GM21447 (cell line): Measurements from ENCODE around the gene CCNJL.

Source experiments
- ATAC-seq: cut with Tn5 transposase; IDR thresholded peaks from one replicate; pipeline ENCODE4 v1.9.1; 2021; ENCODE audit not compliant: unreplicated experiment

The CCNJL gene

DNA sequence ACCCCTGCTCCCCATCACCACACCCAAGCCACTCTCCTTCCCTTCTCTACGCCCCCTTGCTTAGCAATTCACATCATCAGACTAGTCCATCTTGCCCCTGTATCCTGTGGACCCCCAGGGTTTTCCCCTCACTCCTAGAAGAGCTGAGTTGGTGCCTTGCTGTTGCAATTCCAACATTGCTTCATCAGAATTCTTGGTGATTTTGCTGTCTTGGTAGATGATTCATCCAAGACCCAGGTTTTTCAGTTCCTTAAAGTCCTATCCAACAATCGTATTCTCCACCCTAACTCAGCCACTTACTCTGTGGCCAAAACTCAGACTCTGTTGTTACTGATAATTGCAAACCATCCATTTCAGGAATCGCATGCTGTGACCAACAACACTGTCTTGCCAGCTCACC, 21.4 kb upstream of the CCNJL start:
- no peak for ATAC-seq

DNA sequence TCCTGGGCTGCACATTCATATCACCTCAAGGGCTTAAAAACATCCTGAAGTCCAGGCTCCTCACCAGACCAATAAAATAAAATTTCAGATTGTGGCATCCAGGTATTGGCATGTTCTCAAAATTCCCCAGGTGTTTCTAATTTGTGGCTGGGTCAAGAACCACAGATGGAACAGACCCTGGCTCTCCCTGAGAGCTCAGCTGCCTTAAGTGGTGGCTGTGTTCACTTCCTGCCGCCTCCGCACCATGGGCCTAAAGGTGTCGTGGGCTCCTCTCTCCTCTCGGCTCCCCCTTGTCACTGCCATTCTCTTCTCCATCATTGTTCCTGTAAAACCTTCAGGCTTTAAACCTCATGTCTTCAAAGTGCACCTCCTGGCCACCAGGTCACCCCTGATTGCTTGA, 17.8 kb upstream of the CCNJL start:
- no peak for ATAC-seq

DNA sequence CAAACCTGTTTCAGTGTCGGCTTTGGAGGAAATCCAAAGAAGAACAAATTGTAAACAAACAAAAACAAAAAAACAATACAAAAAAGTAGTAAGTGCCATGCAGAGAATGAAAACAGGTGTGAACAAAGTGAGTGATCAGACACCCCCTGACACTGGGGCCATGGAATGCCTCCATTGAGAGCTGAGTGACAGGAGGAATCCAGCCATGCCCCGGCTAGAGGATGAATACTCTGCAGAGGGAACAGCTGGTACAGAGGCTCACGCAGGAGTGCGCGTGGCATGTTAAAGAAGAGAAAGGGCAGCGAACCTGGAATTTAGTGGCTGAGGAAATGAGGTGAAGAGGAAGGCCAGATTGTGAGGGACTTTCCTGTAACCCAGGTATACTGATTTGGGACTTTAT, 15.5 kb upstream of the CCNJL start:
- ATAC-seq = no peak

DNA sequence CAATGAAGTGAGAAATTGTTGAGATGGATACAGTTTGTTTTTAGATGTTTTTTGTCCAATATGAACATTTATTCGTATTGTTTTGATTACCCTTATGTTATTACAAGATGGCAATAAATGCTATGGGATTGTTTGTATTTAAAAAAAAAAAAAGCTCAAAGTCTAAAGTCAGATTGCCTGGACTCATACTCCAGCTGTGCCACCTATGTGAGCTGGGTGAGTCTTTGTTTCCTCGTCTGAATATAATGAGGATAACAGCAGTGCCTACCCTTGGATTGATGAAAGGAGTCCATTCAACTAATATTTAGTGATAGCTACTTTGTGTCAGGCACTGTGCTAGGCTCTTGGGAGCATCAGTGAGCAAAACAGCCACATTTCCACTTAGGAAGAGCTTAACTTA, 14.6 kb upstream of the CCNJL start:
- ATAC-seq = no peak

DNA sequence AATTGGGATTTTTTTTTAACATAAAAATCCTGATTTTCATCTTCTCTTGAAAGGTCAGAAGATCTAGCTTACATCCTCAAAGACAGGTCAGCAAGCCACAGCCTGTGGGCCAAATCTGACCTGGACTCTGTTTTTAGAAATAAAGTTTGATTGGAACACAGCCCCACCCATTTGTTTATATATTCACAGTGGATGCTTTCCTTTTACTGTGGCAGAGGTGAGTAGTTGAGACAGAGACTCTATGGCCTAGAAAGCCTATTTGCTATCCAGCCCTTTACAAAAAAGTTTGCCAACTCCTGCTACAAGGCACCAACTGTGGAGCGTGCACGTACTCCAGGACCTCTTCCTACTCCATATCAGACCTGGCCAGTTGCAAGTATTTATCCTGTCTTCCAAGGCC, 13.4 kb upstream of the CCNJL start:
- ATAC-seq = no peak

DNA sequence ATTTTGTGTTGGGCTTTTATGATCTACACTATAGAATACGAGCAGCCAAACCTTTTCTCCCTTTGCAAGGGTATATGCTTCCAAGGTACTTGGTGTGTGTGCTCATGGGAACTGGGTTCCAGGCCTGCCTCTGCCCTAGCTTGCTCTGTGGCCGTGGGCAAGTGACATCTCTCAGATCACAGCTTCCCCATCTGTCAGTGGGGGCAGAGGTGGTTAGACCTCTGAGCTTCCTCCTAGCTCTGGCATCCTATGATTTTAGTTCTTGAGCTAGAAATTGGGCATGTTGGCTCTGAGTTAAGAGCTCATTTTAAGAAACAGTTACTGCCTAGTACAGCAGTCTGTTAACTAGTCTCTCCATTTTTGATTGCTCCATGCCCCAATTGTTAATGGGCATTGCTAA, 12.5 kb upstream of the CCNJL start:
- ATAC-seq = no peak

DNA sequence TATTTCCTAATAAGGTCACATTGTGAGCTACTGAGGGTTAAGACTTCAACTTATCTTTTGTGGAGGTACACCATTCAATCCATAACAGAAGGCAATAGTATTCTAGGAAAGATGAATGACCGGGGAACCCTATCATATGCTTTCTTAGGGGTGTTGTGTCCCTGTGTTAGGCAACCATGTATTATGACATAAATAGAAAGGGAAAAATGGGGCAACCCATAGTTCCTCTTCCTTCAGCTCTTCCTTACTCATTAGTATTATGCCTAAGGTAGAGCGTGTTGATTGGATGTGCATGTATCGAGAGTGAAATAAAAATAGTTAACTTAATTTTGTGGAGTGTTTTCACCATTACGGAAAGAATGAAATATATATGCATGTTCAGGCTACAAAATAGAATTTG, 6.0 kb upstream of the CCNJL start:
- ATAC-seq = no peak

DNA sequence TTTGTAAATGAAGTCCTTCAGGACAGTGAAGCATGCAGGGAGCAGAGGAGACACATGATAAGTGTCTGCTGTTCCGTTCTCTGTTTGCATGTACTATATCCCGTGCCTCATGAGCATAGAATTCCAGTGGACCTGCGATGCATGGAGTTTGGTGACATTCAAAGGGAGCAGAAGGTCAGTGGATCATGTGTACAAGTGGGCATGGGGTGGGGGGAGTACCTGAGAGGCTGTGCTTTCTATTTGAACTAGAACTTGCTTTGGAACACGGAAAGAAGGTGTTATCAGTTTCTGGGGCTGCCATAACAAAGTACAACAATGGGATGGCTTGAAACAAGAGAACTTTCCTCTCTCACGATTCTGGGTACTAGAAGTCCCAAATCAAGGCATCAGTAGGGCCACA, 5.1 kb upstream of the CCNJL start:
- no peak for ATAC-seq

DNA sequence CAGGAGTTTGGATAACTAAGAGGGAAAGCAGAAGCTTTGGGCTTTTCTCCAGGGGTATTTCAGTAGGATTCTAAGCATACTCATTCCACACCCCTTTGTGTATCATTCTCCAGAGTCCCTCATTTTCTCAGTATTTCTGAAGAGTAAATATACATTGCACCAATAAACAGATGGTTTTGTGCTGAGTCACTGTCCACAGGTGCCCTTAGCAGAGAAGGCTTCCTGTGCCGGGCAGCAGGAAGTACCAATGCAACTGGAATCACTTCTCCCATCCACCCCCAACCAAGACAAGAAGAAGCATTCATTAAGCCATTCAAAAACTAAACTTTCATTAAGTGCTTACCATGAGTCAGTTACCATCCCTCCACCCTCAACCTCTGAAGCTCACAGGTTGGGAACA, 3.6 kb upstream of the CCNJL start:
- no peak for ATAC-seq

DNA sequence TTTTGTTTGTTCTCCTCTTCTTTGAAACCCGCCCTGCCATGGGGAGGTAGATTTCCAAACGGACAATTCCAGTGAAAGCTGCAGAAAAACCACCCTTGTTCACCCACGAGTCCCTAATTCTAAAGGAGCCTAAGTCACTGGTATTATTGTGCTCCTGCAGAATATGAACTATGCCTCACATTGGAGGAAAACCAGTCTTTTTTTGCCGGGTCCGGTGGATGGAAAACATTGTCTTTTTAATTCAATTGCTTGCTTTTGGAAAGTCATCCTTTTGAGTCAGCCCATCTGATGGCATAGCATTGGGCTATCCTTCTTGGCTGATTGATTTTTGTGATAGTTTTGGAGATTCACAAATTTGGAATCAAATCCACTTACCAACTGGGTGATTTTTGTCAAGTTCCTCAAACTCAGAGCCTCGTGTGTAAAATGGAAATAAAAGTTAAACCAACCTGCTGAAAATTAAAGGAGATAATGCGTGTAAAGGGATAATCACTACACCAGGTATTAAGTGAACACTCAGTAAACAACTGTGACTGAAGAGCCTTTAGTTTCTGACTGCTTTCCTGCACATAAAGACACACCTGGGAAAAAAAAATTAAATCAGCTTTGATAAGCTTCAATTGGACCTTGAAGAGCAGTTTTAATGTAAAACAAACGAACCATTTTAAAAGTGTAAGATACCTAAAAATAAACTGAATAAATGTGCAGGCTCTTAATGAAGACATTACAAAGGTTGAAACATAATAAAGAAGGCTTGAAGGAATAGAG, 780 bp upstream of the CCNJL start:
- ATAC-seq = no peak

DNA sequence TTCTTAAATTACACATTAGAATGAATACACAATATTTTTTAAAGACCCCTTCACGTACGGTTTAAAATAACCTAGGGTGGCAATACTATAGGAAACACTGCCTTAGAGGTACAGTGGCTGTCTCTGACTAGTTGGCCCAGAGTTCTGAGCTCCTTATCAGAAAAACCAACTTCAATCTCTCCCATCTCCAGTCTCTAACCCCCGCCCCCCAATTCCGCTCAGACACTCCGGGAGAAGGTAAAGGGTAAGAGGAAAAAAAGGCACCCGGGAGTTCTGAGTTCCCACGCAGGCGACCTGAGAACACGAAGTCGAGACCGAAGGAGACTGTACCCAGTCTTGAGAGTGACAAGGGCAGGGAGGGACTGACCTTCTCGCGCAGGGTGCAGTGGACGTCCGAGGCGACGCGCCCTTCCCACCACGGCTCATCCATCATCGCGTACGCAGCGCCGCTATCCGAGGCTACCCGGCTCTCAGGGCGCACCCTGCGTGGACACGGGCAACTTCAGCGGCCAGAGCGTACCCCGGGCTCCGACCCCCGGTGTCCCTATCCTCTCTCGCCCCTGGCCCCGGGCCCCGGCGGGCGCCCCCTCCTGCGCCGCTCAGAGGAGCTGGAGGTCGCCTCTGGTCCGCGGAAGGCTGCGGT, 752 bp downstream of the CCNJL start:
- peak; percentile 14 for ATAC-seq

DNA sequence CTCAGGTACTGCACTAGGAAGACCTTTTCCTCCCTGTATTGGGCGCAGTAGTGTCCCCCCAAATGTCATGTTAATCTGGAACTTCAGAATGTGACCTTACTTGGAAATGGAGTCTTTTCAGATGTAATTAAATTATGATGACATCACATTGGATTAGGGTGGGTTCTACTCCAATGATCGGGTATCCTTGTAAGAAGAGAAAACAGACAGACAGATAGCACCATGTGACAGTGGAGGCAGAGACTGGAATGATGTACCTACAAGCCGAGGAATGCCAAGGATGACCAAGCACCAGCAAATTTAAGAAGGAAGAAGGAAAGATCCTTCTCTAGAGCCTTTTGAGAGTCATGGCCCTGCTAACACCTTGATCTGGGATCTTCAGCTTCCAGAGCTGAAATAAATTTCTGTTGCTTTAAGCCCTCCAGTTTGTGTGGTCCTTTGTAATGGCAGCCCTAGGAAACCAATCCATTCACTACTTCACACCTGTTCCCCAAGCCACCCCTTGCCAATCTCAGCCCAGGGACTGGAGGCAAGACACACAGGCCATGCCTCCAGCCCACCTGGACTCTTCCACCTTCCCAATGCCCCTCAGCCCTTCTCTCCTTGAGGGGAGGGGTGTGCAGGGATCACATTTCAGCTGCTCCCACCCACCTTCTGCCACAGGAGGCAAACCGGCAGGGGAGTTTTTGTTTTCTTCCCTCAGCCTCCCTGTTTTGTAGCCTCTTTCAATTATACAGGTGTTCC, 1.6 kb downstream of the CCNJL start:
- no peak for ATAC-seq

DNA sequence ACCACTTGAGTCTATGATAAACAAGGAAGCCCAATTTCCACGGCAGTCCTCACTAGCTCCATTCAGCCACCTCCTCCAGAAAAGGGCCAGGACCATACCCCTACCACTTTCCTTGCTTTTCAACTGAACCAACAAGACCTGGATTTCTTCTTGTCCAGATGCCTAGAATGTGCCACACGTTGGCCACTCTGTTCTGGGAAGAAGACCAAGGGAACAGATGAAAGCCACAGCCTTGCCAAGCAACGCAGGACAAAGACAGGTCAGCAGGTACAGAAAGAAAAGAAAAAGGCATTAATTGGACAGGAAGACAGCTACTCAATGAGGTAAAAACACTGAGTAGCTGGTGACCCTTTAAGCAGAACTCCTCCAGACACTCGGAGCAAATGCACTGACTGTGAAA, 2.2 kb downstream of the CCNJL start:
- ATAC-seq = no peak

DNA sequence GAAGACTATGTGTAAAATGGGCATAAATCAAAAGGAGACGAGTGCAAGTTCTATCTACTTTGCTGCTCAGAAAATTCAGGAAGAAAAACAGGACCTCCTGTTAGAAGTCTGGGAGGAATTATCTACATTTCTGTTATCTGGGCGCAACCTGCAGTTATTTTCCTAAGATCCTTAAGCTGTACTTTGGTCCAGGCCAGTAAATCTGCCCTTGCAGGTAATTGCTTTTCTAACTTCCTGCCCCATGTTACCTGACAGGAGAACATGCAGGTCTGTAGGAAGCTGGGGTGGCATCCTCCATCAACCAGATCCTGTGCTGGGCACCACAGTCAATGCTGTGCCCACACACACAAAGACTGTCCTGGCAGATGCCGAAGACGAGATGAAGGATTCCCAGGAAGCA, 5.7 kb downstream of the CCNJL start:
- ATAC-seq = no peak

DNA sequence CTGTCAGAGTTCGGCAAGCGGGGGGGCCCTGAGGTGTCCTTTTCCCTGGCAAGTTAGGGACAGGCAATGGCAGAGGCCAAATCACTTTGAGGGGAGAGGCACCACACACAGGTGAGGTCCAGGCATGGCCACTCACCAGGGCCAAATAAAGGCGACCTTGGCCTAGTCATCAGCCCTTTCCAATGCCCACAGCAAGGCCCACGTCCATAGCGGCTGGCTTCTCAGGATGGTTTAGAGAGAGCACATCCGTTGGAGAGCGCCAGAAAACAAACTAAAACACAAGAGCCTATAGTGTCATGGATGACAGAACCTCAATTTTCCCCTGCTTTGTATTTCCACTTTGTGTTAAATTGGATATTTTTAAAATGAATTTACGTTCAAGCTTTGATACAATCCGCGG, 7.0 kb downstream of the CCNJL start:
- ATAC-seq = no peak

DNA sequence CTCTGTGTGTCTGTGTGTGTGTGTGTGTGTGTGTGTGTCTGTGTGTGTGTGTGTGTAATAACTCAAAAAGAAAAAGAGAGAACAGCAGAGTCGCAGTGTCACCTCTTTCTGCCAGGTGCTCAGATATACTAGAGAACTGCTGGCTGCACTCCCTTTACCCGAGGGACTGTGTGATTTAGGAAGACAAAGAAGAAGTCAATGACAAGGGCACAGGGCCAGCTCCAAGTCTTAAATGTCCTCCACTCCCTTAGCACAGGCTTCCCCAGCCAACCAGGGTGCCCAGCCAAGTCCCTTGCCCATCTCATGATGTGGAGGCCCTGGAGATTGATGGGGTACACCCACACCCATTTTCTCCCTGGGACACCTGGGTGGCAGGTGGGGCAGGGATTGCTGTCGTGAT, 8.7 kb downstream of the CCNJL start:
- no peak for ATAC-seq

DNA sequence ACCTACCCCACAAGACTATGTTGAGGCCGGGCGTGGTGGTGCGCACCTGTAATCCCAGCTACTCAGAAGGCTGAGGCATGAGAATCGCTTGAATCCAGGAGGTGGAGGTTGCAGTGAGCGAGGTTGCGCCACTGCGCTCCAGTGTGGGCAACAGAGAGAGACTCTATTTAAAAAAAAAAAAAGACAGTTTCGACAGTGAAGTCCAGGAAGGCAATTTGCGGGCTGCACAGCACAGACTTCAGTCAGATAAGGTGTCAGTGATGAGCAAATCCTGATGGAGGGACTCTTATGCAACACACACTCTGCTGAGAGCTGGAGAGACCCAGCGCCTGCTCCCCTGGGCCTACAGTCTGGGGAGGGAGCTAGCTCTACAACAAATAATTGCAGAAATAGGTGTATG, 14.2 kb downstream of the CCNJL start:
- no peak for ATAC-seq

DNA sequence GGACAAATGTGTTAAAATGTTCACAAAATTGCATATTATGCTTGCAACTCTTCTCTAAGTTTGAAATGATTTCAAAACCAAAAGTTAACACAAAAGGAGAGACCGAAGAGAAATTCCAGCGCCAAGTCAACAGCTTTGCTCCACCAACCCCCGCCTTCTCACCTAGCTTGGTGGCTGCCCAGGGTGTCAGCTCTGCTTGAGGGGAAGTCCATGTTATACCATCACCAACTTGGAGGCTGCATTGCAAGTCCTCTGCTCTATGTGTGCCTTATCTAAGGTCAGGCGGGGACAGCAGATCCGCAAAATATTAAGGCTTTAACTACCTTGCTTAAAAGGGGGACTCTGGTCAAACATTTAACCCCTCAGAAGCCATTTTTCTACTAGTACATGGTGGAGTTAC, 14.6 kb downstream of the CCNJL start:
- no peak for ATAC-seq

DNA sequence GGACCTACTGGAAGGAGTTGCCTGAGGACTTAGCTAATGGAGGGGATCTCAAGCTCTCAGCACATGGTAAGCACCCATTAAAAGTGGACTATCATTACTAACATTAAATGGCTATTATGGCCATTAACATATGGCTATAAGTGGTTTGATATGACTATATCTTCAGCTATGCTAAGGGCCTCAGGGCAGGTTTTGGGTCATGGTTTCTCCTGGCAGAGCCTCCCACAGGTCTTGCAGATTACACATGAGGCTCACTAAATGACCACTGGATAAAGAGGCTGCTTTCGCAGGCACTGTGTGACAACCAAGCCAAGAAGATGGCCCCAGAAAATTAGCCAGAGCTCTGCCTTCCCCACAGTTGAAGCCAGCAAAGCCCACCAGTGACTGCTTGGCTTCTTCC, 15.4 kb downstream of the CCNJL start:
- ATAC-seq = no peak

DNA sequence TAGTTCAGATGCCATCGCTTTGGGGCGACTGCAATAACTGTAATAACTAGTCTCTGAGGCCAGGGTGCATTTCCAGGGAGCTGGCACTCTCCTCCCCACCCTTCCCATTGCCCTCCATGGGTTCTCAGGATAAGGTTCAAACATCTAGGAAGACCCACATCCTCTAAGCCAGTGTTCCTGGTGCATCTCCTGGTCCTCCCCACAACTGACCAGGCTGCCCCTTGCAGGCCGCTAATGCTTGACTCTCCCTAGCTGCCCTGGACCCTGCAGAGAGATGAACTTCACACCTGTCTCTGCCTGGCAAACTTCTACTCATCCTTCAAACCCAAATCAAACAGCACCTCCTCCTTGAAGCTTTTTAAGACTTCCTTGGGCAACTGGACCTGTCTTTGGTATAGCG, 15.9 kb downstream of the CCNJL start:
- ATAC-seq = no peak

DNA sequence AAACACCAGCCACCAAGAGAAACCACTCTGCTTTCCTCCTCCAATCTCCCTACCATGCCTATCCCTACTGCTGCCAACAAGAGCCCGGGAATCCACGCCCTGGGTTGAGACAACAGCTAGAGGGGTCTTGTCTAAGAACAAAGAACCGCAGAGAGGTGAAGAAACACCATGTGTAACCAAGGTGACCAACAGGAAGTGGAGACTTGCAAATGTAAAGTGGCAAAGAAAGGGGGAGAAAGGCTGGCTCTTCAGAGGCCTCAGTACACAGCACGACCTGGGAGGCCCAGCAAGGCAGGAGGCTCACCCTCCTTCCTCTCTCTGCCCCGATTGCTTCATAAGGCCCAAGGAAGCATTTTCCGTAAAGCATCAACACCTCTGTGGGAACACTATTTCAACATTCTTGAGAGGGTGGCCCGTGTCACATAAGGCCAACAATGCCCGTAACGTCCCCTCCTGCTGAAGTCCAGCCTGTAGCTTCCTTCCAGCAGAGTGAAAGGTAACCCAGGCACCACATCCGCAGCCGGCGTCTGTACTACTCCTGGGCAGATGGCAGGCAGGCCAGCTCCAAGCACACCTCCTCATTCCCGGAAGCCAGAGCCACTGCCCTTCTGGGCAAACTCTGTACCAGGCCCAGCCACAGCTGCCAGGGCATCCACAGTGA, 18.3 kb downstream of the CCNJL start:
- no peak for ATAC-seq

DNA sequence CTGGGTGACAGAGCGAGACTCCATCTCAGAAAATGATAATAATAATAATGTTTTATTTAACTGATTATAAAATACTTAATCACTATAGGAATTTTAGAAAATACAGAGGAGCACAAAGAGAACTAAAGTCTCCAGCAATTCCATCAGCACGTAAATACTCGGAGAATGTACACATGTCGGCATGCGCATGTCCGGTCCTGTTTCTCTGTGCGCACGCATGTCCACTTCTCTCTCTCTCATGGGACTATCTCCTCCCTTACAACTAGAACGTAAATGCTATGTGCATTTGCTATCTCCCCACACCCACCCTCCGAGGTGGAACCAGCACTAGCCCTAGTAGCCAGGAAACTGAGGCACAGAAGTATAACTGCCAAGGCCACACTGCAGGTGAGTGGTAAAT, 19.0 kb downstream of the CCNJL start:
- no peak for ATAC-seq
